ENCODE data around the gene KREMEN2. TPM values are rescaled to one million over a fixed set of nuclear protein-coding genes. Genes with fewer than 3 reads are reported as not detected.

The KREMEN2 gene
- total RNA-seq, 4 donors from 2014 or later, result not detected

DNA sequence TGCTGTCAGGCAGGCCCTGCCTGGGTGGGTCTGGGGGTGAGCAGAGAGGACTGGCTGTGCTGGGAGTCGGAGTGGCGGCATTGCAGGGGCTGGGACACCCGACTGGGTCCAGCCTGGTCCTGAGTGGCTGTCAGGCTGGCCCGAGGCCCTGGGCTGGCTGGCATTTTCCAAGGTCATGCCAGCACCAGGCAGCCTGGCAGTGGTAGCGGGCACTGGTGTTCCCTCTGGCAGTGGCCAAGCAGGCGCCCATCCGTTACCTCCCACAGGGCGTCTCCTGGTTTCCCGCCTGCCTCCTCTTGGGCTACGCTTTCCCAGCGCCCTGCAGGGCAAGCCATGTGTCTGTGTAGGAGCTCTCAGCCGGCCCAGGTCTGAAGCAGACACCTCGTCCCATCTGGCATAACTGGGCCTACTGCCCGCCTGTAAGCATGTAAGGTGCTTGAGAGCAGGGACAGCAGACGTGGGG is 21.8 kb downstream of the KREMEN2 start:
- TF ChIP-seq POLR2A (IDR thresholded peaks at IDR 0.05) (no peak), EP300 (IDR thresholded peaks at IDR 0.05) (no peak), POLR2AphosphoS5 (IDR thresholded peaks at IDR 0.05) (no peak)
- TF ChIP-seq, protein P1, sequence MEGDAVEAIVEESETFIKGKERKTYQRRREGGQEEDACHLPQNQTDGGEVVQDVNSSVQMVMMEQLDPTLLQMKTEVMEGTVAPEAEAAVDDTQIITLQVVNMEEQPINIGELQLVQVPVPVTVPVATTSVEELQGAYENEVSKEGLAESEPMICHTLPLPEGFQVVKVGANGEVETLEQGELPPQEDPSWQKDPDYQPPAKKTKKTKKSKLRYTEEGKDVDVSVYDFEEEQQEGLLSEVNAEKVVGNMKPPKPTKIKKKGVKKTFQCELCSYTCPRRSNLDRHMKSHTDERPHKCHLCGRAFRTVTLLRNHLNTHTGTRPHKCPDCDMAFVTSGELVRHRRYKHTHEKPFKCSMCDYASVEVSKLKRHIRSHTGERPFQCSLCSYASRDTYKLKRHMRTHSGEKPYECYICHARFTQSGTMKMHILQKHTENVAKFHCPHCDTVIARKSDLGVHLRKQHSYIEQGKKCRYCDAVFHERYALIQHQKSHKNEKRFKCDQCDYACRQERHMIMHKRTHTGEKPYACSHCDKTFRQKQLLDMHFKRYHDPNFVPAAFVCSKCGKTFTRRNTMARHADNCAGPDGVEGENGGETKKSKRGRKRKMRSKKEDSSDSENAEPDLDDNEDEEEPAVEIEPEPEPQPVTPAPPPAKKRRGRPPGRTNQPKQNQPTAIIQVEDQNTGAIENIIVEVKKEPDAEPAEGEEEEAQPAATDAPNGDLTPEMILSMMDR (IDR thresholded peaks at IDR 0.05), result no peak
- WGBS, 2 donors (ENCODE audit: low coverage in 1 of 2), result 80% methylated on average over 5 of the region's 15 CpGs; no CpG with 5 or more reads in 1 of the 2 donors
- ATAC-seq, result no peak

DNA sequence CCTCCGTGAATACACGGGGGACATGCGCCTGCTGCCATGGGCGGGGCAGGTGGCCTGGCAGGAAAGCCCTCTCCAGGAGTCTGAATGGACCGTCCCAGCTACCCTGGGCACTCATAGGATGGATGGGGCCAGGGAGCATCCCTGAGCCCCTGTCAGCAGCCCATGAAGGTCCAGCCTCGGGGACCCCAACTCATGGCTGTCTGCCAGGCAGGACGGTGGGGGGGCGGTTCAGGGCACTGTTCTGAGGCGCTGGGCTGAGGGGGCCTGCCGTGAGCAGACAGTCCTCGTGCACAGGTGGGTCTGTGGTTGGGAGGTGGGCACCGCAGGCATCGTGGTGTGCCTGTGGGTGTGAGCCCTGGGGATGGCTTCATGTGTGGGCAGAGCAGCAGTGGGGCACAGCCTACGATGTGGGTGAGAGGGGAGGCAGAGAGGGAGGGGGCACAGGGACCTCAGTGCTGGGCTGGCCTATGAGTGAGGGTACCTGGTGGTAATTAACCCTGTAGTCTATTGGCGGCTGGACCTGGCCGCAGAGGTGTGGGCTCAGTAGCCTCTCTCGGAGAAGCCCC is 22.6 kb downstream of the KREMEN2 start:
- H3K36me3 ChIP-seq, result no peaks in the 10 kb centered on the region
- H3K9me3 ChIP-seq, result no peaks in the 10 kb centered on the region
- H3K4me1 ChIP-seq, result peaks cover 0 to 25% (median 3%) of the 10 kb centered on the region in 3 donors
- peaks cover 45% of the 10 kb centered on the region for H3K27me3 ChIP-seq
- TF ChIP-seq POLR2A (IDR thresholded peaks at IDR 0.05) (no peak), POLR2AphosphoS5 (IDR thresholded peaks at IDR 0.05) (no peak), EP300 (IDR thresholded peaks at IDR 0.05) (no peak)
- TF ChIP-seq, protein P1 (IDR thresholded peaks at IDR 0.05), result no peak
- no peak overlapping the region for H3K27ac ChIP-seq
- ATAC-seq, result no peak
- 73 to 83% methylated on average over 2 to 3 of the region's 17 CpGs for WGBS, 2 donors (ENCODE audit: low coverage in 1 of 2)
- H3K4me3 ChIP-seq, result no peak overlapping the region

More for the DNA sequence above, 21.8 kb downstream of the KREMEN2 start:
- H3K4me1 ChIP-seq, result peaks cover 0 to 31% (median 3%) of the 10 kb centered on the region in 3 donors
- no peaks in the 10 kb centered on the region for H3K36me3 ChIP-seq
- no peak overlapping the region for H3K27ac ChIP-seq
- H3K4me3 ChIP-seq, result no peak overlapping the region
- peaks cover 42% of the 10 kb centered on the region for H3K27me3 ChIP-seq
- no peaks in the 10 kb centered on the region for H3K9me3 ChIP-seq

DNA sequence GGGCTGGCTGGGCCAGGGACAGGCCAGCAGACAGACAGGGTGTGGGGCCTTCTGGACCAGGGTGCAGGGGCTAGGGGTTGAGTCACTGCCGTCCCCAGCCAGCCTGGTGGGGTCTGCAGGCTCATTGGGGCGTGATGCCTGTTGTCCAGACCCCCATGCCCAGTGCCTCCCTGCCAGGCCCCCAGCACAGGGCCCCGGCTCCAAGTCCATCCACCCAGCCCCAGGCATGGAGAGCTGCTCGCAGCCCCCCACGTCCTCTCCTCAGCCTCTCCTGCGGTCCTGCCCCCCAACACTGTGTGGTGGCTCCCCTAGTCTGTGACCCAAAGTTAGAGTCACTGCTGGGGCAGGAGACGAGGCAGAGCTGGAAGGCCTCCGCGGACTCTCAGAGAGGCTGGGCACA is 23.2 kb downstream of the KREMEN2 start:
- no peak for ATAC-seq
- peaks cover 0 to 25% (median 3%) of the 10 kb centered on the region in 3 donors for H3K4me1 ChIP-seq
- 100% methylated on average over 1 of the region's 9 CpGs; no CpG with 5 or more reads in 1 of the 2 donors for WGBS, 2 donors (ENCODE audit: low coverage in 1 of 2)
- H3K4me3 ChIP-seq, result no peak overlapping the region
- no peaks in the 10 kb centered on the region for H3K36me3 ChIP-seq
- peaks cover 45% of the 10 kb centered on the region for H3K27me3 ChIP-seq
- no peaks in the 10 kb centered on the region for H3K9me3 ChIP-seq
- TF ChIP-seq POLR2AphosphoS5 (IDR thresholded peaks at IDR 0.05) (no peak), POLR2A (IDR thresholded peaks at IDR 0.05) (no peak), EP300 (IDR thresholded peaks at IDR 0.05) (no peak)
- TF ChIP-seq, protein P1 (IDR thresholded peaks at IDR 0.05), result no peak
- H3K27ac ChIP-seq, result no peak overlapping the region

DNA sequence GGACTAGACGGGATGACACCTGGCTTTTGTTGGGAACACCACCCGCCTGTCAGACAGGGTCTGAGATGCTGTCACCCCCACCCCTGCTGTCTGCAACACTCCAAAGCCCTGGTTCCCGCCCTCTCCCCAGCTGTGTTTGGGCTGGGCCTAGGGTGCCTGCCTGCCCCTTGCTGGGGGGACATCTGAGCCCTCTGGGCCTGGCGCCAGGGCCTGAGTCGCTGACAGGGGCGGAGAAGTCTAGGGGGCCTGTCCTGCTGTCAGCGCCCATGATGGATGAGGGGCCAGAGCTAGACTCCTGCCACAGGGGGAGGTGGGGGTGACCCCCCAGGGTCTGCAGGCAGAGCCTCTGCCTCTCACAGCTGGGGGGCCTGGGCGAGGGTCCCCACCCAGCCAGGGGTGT is 23.8 kb downstream of the KREMEN2 start:
- no peak for TF ChIP-seq POLR2AphosphoS5 (IDR thresholded peaks at IDR 0.05)
- no peak for TF ChIP-seq EP300 (IDR thresholded peaks at IDR 0.05)
- TF ChIP-seq, protein P1 (IDR thresholded peaks at IDR 0.05), result no peak
- TF ChIP-seq POLR2A (IDR thresholded peaks at IDR 0.05), result no peak
- Histone ChIP-seq H3K27me3 (peaks cover 45% of the 10 kb centered on the region), H3K4me1 (peaks cover 0 to 25% (median 3%) of the 10 kb centered on the region in 3 donors), H3K36me3 (no peaks in the 10 kb centered on the region), H3K4me3 (no peak overlapping the region), H3K27ac (no peak overlapping the region), H3K9me3 (no peaks in the 10 kb centered on the region)
- WGBS, 2 donors (ENCODE audit: low coverage in 1 of 2), result no CpG with 5 or more reads among the region's 8 CpGs
- no peak for ATAC-seq

DNA sequence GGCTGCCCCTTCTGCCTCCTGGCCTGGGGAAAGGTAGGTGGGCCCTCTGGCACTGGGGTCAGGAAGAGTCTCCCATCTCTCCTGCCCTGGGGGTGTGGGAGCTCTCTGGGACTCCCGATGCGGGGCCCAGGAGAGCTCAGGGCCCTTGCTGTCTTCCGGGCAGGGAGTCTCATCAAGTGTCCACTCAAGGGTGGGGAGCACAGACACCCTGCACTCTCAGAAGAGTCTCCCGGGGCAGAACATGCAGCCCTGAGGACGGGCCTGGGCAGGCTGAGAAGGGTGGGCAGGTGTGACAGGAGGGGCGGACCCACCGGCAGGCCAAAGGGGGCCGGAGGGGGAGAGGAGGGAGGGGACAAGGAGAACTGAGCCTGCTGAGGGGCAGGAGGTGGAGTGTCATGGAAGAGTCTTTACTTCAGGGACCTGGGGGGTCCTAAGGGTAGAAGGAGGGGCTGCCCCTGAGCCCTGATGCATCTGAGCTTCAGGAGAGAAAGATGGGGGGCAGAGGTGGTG is 24.6 kb downstream of the KREMEN2 start:
- TF ChIP-seq, protein P1 (IDR thresholded peaks at IDR 0.05), result no peak
- TF ChIP-seq POLR2A (IDR thresholded peaks at IDR 0.05) (no peak), POLR2AphosphoS5 (IDR thresholded peaks at IDR 0.05) (no peak), EP300 (IDR thresholded peaks at IDR 0.05) (no peak)

More for the DNA sequence above, 24.6 kb downstream of the KREMEN2 start:
- Histone ChIP-seq H3K4me1 (peaks cover 0 to 18% (median 3%) of the 10 kb centered on the region in 3 donors), H3K27me3 (peaks cover 45% of the 10 kb centered on the region), H3K4me3 (no peak overlapping the region), H3K27ac (no peak overlapping the region), H3K9me3 (no peaks in the 10 kb centered on the region), H3K36me3 (no peaks in the 10 kb centered on the region)
- 17 to 70% methylated on average over 1 to 3 of the region's 8 CpGs for WGBS, 2 donors (ENCODE audit: low coverage in 1 of 2)
- ATAC-seq, result no peak
